NCI-H2196 (cell line): Measurements from ENCODE around the gene MYOM1.
"Not testable (repeated sequence)": the region's sequence is repeated elsewhere in the genome, so short reads cannot be mapped to it uniquely, and the experiment has no call there.

Experiments used
- DNase-seq: peaks from one replicate; lab custom pipeline; 2025; ENCODE audit not compliant: unreplicated experiment; lab: John Stamatoyannopoulos, UW

MYOM1 gene

GRCh38 chr18:3040173-3040572 lies 179.6 kb downstream of the MYOM1 start:
- DNase-seq, result no peak

- DNase-seq, result peak; percentile 44
Observed at GRCh38 chr18:3037423-3037915, 182.3 kb downstream of the MYOM1 start.

GRCh38 chr18:3036108-3036507 lies 183.7 kb downstream of the MYOM1 start:
- DNase-seq, result no peak

DNA sequence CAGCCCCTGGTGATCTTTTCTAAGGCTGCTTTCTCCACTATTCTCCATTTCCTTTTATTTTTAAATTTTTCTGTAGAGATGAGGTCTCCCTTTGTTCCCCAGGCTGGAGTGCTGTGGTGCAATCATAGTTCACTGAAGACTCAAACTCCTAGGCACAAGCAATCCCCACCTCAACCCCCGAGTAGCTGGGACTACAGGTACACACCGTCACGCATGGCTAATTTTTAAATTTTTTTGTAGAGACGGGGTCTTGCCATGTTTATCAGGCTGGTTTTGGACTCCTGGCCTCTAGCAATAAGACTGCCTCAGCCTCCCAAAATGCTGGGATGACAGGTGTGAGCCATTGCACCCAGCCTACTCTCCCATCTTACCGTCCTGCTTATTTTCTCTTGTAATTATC lies 184.1 kb downstream of the MYOM1 start:
- no peak for DNase-seq

DNA sequence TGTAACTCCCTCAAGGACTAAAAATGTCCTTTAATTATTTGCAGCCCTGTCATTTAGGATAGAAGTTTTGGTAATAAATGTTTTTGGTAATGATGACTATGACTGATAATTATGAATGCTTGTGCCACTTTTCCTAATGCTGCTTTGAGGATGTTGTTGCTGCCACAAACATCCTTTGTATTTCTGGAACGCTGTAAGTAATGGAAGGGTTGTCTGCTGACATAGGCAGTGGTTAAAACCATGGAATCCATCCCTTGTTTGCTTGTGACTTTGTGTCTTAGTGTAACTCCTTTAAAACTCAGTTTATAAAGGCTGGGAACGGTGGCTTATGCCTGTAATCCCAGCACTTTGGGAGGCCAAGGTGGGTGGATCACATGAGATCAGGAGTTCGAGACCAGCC lies 187.0 kb downstream of the MYOM1 start:
- DNase-seq, result no peak

GRCh38 chr18:3029215-3029952 lies 190.4 kb downstream of the MYOM1 start:
- no peak for DNase-seq

- DNase-seq, result not testable (repeated sequence)
Observed at GRCh38 chr18:3028115-3028514, 191.7 kb downstream of the MYOM1 start.

DNA sequence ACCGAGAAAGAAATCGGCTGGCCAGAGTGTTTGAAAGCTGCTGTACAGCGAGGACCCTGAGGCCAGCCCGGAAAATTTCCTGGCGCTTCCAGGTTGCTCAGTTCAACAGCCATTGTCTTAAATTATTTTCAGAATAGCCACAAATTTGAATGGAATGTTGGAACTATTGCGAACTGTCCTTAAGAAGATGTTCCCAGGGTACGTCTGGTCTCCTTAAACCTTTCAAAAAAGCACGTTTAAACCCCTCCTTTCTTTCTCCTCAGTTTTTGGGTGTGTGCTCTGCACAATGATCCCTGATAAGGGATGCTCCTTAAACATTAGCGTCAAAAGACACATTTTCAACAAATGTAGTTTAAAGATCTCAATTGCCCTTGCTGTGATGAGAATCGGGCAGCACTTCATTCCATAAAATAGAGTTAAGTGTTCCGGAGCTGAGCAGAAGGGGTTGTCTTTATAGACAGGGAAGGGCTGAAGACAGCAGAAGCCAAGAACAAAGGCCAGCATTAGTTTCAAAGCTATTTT lies 192.3 kb downstream of the MYOM1 start:
- DNase-seq, result no peak

GRCh38 chr18:3025544-3025943 lies 194.2 kb downstream of the MYOM1 start:
- no peak for DNase-seq

DNA sequence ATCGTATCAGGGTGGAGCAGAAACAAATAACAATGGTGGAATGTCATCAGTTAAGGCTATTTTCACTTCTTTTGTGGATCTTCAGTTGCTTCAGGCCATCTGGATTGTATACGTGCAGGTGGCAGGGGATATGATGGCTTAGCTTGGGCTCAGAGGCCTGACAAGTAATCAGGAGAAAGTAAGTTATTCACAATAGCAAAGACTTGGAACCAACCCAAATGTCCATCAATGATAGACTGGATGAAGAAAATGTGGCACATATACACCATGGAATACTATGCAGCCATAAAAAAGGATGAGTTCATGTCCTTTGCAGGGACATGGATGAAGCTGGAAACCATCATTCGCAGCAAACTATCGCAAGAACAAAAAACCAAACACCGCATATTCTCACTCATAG lies 196.2 kb downstream of the MYOM1 start:
- DNase-seq, result not testable (repeated sequence)
